NT2/D1 (cell line): ENCODE measurements around the gene MAGED4B.
A peak's percentile ranks its signal among the peaks of the same experiment; 100 is the strongest.

Source experiments
- DNase-seq: peaks from one replicate; pipeline ENCODE4 v3.0.0-alpha.2; 2011; ENCODE audit warnings: low read depth, low spot score
- H3K27me3 ChIP-seq: 2 replicates; pipeline ENCODE4 v1.6.0; 2011; ENCODE audit warnings: mild to moderate bottlenecking; ENCODE audit not compliant: insufficient read length, insufficient read depth
- H3K36me3 ChIP-seq: 2 replicates; pipeline ENCODE4 v1.6.1; 2011; ENCODE audit warnings: mild to moderate bottlenecking, low read length, mixed read lengths; ENCODE audit not compliant: insufficient read depth, insufficient read length
- H3K4me1 ChIP-seq: 2 replicates; pipeline ENCODE4 v1.5.1; 2011; ENCODE audit not compliant: insufficient read depth, insufficient read length
- H3K4me3 ChIP-seq: 2 replicates; pipeline ENCODE4 v1.5.1; 2011; ENCODE audit warnings: low read depth; ENCODE audit not compliant: insufficient read length
- H3K9ac ChIP-seq: 2 replicates; pipeline ENCODE4 v1.6.0; 2011; ENCODE audit warnings: low read depth; ENCODE audit not compliant: insufficient read length
- H3K9me3 ChIP-seq: 2 replicates; pipeline ENCODE4 v1.5.1; 2011; ENCODE audit warnings: mild to moderate bottlenecking, low read length; ENCODE audit not compliant: insufficient read depth
- SUZ12 ChIP-seq: IDR thresholded peaks from 2 replicates; pipeline ENCODE4 v1.6.1; 2011; ENCODE audit not compliant: insufficient read length, insufficient read depth; ENCODE audit errors: extremely low read depth
- YY1 ChIP-seq: IDR thresholded peaks from 2 replicates; pipeline ENCODE4 v1.6.1; 2011; ENCODE audit not compliant: insufficient read length, insufficient read depth
- ZNF274 ChIP-seq: IDR thresholded peaks from 2 replicates; pipeline ENCODE4 v1.6.1; 2011; ENCODE audit warnings: mild to moderate bottlenecking, low read depth, low read length

MAGED4B gene

GRCh38 chrX:52015794-52016193 is 53.2 kb downstream of the MAGED4B start:
- Histone ChIP-seq H3K4me1 (no peaks in the 10 kb centered on the region), H3K4me3 (no peak overlapping the region), H3K36me3 (no peaks in the 10 kb centered on the region), H3K9me3 (no peaks in the 10 kb centered on the region), H3K9ac (no peak overlapping the region), H3K27me3 (no peaks in the 10 kb centered on the region)
- TF ChIP-seq SUZ12 (no peak), YY1 (no peak), ZNF274 (no peak)
- DNase-seq = peak; percentile 50
